NCI-H2081 (cell line): ENCODE results near the gene MAPKAPK2.
"Not testable (repeated sequence)": the region's sequence is repeated elsewhere in the genome, so short reads cannot be mapped to it uniquely, and the experiment has no call there.

Experiments
- DNase-seq, 2 experiments: peaks; one replicate each; lab custom pipeline; 2025; lab: John Stamatoyannopoulos, UW

The MAPKAPK2 gene

DNA sequence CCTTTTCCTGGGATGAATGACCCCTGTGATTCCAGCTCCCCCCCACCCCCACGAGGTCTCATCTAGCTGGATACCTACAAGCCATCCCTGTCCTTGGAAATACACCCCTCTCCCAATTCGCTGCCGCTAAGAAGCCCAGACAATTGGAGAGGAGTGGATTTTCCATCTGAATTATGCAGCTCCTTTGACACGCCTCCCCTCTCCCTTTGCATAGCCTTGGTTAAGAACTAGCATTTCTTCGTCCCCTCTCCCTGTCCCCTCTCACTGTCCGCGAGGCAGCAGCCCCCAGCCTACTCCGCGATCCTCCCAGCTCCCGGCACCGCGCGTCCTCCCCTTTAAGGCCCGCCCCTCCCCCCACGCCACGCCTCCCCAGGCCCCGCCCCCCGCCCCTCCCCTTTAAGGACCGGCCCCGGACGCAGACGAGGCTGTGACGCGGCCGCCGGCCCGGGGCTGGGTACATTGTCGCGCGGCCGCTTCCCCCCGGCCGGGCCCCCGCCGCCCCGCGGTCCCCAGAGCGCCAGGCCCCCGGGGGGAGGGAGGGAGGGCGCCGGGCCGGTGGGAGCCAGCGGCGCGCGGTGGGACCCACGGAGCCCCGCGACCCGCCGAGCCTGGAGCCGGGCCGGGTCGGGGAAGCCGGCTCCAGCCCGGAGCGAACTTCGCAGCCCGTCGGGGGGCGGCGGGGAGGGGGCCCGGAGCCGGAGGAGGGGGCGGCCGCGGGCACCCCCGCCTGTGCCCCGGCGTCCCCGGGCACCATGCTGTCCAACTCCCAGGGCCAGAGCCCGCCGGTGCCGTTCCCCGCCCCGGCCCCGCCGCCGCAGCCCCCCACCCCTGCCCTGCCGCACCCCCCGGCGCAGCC lies at the start of gene MAPKAPK2:
TSS of gene MAPKAPK2 (plus strand) at position 428 of the 856 bp plus-strand sequence. CDS start at position 753, 325 bp downstream.
- DNase-seq: peak; percentile 59 to 68

DNA sequence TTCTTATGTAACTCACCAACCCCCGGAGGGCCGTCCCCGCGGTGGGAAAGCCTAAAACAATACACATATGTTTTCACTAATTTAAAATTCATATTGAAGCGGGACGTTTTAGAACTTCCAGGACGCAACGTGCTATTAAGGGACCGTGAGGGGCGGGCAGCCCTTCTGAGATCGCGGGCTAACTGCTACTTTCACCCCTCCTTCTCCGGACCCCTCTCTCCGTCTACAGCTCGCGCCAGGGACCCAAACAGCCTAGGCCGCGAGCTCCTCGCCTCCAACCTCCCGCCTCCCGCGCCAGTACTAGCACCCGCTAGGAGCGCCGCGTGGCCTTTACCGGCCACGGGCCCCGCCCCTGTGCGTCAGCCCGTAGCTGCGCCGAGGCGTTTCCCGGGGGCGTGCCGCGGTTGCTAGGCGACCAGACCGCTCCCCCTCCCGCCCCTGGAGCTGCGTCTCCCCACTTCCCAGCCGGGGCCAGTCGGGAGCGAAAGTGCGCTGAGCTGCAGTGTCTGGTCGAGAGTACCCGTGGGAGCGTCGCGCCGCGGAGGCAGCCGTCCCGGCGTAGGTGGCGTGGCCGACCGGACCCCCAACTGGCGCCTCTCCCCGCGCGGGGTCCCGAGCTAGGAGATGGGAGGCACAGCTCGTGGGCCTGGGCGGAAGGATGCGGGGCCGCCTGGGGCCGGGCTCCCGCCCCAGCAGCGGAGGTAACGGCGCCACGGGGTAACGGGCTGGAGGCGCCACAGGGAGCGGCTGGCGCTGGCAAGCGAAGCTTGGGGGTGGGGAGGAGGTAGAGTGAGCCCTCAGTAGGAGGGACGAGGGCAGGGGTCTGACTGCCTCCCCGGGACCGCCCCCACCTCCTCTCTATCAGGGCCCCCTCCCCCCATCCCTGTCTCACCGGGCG lies 49.4 kb upstream of the MAPKAPK2 start, which contains the start of gene DYRK3:
TSS of gene DYRK3 (plus strand) at position 457 of the 898 bp plus-strand sequence. CDS start at position 625, 168 bp downstream.
- DNase-seq: peak; percentile 94 to 96

DNA sequence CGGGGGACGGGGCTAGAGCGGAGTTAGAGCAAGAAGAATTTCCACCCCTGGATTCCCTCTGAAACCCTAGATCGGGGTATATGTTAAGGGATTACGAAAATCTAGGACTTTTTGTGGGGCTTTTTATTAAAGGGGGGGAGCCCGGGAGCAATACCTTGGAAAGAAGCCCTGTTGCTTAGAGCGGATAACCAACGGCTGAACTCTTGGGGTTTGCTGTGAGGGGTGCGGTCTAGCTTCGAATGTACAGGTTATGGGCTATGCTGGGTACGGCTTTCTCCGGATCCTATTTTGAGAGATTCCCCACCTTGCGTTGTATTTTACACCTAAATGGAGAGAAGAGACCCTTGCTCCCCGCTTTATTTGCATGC lies 48.7 kb upstream of the MAPKAPK2 start:
- no peak for DNase-seq

DNA sequence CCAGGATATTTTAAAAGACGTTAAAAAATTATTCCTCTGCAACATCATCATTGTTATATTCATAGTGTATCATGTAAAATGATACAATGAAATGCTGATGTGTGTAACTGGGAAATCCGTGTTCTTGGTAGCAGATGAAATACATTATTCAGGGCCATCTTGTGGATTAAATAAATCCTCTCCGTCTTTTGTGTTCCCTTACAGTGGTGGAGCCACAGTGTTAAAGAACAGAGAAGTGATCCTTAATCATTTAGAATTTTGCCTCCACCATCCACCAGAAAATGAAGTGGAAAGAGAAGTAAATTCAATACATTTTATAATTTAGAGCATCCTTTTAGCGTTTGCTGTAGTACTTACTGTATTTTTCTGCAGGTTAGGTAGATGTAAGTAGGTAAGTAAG lies 48.0 kb upstream of the MAPKAPK2 start:
- no peak for DNase-seq

DNA sequence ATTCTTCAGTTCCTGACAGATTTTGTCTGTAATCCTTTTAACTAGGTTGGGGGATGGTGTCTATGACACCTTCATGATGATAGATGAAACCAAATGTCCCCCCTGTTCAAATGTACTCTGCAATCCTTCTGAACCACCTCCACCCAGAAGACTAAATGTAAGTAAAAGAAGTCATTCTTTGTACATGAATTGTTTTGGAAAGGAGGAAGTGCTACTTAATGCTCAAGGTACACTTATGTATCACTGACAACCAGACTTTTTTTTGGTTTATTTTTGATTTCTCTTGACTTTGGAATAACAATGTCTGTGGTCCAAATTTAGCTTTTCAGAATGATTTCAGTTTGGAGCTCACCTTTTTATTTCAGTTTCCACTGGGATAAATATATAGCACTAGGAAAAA lies 47.1 kb upstream of the MAPKAPK2 start:
- DNase-seq: no peak

DNA sequence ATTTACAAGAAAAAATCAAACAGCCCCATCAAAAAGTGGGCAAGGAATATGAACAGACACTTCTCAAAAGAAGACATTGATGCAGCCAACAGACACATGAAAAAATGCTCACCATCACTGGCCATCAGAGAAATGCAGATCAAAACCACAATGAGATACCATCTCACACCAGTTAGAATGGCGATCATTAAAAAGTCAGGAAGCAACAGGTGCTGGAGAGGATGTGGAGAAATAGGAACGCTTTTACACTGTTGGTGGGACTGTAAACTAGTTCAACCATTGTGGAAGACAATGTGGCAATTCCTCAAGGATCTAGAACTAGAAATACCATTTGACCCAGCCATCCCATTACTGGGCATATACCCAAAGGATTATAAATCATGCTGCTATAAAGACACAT lies 42.6 kb upstream of the MAPKAPK2 start:
- not testable (repeated sequence) for DNase-seq

DNA sequence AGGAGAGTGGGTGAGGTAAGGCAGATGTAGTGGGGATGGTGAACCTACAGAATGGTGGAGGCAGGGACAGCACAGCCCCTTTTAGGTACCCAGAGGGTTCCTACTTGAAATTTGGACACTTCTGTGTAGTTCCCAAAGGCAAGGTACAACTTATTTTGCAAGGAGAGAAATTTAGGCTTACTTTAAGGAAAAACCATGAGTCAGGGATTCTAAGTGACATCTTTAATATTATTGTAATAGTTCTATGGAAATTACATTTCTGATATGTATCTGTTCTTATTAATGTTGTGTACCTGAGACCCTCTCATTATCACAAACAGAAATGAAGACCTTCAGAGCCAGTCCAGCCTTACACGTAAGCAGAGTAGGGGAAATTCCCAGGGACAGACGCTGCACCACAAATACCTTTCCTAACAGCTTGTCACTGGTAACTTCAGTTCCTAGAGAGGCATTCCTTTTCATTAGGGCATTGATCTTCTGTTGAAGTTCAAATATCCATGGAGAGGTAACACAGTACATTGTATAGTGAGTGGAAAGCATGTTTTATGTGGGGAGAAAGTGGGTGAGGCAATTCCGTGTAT lies 41.5 kb upstream of the MAPKAPK2 start:
- DNase-seq: no peak

DNA sequence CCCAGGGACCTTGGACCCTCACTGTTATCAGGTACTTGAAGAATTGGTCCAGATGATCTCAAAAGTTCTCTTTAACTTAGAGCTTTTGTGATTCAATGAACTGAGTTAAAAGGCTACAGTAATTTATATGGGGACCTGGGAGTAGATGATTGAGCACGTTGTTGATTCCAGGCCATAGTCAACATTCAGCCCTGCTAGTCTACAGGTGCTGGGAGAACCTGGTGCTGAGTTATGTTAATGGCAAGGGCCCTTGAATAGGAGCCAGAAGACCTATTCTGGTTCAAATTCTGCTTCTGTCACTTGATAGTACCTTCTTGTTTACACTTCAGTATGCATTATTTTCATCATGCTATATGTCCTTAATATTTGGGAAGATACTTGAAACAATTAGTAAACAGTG lies 38.2 kb upstream of the MAPKAPK2 start:
- no peak for DNase-seq

DNA sequence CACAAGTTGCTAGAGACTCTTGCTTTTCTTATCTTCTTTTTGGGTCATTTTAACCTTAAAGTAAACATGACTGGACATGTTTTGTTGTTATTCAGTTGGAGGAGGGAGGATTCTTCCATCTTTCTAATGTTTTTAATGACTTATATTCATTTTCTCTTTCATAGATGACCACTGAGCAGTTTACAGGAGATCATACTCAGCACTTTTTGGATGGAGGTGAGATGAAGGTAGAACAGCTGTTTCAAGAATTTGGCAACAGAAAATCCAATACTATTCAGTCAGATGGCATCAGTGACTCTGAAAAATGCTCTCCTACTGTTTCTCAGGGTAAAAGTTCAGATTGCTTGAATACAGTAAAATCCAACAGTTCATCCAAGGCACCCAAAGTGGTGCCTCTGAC lies 37.5 kb upstream of the MAPKAPK2 start:
- DNase-seq: no peak

DNA sequence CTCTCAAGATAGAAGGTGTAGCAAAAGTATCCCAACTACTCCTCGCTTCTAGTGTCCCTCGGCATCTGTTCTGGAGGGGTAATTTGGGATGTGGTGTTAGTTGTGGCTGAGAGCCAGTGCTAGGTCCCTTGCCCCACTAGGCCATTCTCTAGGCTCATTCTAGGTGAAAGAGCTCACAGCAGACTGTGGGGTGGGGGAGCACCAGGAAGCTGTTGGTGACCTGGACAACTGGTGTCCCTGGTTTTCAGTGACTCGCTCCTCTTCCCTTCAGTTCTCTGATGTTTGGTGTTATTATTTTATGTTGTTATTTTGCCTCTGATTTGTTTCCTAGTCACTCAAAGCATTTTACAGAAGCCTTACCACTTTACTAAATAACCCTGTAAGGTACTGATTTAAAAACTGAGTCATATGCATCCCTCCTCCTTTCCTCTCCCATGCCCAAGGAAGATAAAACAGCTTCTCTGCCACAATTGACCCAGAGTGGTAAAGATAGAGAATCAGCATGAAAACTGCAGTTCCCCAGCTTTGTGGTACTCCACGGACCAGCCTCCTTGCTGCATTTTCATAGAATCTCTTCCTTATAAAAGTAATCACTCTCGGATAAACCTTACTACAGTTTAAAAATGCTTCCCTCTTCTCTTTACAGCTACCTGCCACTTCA lies 35.3 kb upstream of the MAPKAPK2 start:
- DNase-seq: no peak

DNA sequence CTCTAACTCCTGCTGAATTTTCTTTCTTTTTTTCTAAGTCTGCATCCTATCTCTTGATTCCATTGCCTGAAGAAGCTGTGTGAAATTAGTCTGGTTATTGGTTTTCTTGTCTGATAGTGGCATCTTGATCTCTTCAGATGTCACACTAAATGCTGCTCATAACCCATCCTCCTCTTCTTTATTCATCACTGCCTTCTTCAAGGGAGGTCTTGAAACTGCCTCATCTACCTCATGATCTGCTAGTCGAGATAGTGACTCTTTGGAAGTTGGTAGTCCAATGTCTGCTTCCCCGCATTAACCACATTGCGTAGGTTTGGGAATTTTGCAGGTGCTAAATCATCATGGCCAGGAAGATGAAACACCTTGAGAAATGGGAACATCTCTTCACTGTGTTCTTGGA lies 33.7 kb upstream of the MAPKAPK2 start:
- no peak for DNase-seq

DNA sequence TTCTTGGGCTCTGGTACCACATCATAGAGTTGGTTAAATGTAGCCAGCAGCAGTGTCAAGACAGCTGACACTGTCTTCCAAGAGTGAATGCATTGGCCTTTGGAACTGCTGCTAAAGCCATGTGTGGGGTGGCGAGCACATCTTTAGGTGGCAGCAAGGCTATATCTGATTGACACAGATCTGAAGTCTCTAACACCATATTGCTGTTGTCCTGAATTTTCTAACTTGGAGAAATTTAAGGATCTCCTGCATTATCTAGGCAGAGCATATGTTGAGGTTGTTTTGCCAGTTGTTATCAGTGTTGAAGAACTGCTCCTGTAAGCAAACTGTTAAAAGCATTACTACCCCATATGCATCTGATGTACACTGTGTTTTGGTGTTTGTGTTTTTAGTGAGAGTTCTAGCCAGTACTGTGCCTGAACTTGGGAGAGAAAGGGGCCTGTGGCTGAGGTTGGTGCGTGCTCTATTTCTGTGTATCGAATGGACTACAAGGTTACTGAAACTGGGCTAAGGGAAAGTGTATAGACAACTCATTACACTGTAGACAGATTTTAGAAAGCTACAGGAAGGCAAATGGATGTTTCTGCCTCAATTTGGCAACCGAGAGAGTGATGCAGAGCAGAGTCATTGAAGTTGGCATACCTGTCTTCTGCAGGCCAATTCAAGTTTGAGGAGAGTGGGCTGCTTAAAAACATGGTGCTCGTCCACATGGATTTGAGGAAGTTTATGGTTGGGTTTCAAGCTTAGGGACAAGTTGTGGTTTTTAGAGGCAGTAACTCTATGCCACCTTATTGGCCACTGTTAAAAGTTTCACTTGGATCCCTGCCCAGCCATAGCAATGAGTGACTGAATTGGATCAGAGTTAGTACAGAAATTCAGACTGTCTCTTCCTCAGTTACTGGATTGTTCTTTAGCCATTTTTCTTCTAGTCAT lies 32.5 kb upstream of the MAPKAPK2 start:
- no peak for DNase-seq

DNA sequence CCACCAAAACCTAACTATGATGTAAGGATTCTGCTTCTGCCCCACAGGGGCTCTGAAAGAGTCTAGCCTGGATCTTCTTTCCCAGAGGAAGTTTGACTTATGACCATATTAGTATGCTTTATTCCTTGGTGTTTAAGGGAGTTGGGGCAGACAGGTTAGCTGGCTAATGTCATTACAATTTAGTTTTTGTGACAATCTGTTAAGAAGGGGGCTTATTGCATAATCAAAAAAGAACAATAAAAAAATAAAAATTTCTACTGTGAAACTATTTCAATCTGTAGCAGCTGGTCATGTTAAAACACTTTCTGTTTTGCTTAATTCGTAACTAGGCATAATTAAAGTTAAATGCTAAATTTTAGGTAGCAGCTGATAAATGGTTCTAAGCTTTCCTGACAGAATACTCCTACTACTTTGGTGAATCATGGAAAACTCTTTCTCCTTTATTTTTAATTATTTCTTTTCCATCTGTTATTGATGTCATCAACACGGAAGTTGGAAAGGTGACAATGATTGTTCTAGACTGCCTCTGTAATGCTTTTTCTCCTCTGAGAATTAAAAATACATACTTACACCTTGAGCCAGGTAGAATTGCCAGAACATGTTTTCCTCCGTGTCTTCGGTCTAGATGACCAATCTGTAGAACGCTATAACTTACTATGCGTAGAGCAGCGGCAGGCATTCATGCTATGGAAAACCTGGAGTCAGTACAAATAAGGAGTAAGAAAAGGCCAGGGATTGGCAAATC lies 30.8 kb upstream of the MAPKAPK2 start:
- DNase-seq: no peak

DNA sequence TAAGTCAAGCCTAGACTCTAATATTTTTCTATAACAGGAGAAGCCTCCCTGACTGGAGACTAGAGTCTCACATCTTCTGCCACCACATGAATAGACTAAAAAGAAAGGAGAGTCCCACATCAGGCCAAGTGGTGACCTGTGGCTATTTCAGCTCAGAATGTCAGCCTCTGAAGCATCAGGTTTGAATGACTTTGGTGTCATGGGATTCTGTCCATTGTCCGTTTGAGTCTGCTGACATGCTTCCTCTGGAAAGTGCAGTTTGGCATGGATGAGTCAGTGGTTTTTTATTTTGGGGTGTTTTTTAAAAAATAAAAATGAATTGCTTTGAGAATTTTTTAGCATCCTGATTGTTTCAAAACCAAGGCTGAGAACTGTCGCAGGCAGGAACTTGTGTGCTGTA lies 29.9 kb upstream of the MAPKAPK2 start:
- no peak for DNase-seq

DNA sequence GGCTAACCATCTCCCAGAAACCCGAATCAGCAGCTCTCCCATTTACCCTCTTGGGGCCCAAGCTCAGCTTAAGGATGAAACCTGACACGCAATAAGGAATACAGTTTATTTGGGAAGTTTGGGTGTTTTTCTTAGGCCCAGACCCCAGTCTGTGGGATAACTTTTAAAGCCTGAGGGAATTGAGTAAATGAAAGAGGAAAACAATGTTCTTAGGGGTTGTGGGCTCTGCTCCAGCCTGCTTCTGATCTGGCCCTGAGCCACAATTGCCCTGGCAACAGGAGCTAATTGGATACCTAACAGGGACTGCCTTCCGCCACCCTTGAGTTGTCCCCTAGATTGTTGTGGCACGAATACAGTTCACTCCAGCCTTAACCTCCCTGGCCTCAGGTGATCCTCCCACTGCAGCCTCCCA lies 29.2 kb upstream of the MAPKAPK2 start:
- DNase-seq: peak; percentile 38 to 60

DNA sequence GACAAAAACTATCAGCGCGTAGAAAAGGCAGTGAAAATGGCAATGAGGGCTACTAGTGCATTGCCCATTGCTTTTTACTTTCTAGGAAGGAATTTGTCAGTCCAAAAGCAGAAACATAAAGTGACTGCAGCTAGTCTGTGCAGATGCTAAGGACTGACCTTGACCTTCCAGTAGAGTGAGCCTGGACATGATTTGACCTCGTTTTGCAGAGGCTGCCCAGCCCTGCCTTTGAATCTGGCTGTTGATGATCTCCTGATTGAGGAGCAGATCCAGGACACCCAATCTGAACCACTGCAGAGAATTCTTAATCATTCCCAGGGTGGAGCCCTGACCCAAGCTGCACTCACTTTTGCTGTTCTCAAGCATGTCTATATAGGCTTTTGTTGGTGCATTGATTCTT lies 27.8 kb upstream of the MAPKAPK2 start:
- DNase-seq: no peak

DNA sequence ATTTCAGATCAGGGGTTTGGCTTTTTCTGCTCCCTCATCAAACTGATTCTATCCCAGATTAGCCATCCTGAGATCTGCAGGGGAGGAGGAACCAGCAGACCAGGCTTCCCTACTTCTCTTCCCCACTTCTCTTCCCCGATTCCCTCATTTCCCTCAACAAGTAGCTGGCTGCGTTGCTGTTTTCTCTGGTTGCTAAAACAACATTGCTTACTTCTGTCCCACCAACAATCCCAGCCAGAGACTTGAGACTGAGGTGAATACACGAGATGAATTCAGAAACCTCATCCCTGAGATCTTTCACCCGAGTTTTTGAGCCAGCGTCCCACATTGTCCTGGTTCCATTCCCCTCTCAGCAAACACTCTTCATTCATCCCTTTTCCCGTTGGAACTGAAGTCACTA lies 27.0 kb upstream of the MAPKAPK2 start:
- DNase-seq: no peak

DNA sequence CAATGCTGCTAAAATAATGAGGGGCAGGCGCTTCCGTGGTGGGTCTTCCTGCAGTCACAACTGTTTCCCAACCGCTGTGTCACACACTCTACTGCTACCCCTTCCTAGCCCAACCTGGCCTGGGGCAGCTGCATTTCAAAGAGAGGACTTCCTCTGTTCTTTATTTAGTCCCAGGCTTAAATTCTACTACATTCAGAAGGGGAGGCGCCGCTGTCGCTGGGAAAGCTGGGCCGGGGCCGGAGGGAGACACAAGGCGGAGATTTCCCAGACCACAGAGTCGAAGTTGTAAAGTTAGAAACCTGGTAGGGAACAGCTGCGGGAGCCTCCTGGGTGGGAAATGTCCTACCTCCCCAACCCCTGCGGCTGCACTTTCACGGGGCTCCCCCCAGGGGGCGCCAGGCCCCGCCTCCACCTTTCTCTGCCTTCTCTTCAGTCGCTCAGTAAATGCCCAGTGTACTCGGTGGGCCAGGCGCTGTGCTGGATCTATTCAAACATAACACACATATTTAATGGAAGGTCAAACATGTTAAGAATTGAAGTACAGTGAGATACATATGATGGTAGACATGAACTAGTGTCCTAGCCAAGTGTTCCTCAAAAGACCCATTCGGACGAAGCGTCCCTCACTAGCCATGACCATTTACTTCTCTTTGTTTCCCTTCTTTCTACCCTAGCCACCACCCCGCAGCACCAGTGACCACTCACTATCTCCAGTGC lies 26.3 kb upstream of the MAPKAPK2 start:
- DNase-seq: no peak

DNA sequence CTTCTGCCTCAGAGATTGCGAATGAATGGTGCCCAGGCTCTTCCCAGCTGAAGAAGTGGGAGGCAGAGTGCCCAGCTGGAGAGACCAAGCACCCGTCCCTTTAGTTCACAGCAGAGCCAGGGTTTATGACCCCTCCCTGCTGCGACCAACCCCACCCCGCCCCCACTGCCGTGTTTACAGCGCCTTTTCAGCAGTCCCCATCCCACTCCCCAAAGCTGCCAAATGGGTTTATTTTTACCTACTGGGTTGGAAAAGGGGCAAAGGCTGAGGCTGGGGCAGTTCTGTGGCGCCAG lies 25.8 kb upstream of the MAPKAPK2 start:
- no peak for DNase-seq

DNA sequence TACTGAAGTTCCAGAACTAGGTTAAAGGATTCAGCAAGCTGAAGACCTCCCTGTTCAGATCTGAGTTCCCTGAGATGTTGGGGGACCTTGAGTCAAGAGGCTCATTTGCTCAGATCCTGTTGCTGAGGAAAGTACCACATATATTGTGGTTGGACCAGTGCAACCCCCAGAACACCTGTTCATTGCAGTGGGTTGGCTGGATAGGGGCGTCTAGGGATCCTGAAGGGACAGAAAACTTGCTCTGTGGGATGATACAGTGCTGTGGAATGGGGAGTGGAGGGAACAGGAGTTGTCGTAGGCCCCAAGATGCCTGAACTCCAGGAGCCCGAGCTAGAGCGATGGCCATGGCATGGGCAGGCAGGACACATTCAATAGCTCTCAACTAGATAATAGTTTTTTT lies 24.6 kb upstream of the MAPKAPK2 start:
- DNase-seq: no peak
